Immature natural killer cell (primary cell): Measurements from ENCODE around the gene SPATA12. TPM values are rescaled to one million over a fixed set of nuclear protein-coding genes. Genes with fewer than 3 reads are reported as not detected.

ENCODE experiments used
- DNase-seq, 3 donors: peaks; one replicate each; pipeline ENCODE4 v3.0.0; 2022; ENCODE audit warnings: mixed read lengths in 1 of 3
- H3K27ac Mint-ChIP-seq, 6 donors: one replicate each; pipeline ENCODE4 v1.8.0; 2020; ENCODE audit warnings: mixed read lengths in 6 of 6, mild to moderate bottlenecking in 5 of 6, inconsistent platforms in 4 of 6, moderate library complexity in 3 of 6
- H3K27me3 Mint-ChIP-seq, 3 donors: one replicate each; pipeline ENCODE4 v1.8.0; 2020 to 2021; ENCODE audit warnings: low read depth in 3 of 3, mild to moderate bottlenecking in 3 of 3, mixed read lengths in 3 of 3, moderate library complexity in 3 of 3, inconsistent platforms in 1 of 3
- H3K36me3 Mint-ChIP-seq, 3 donors: one replicate each; pipeline ENCODE4 v1.8.0; 2020; ENCODE audit warnings: mixed read lengths in 3 of 3, inconsistent platforms in 2 of 3, mild to moderate bottlenecking in 2 of 3
- H3K4me1 Mint-ChIP-seq, 2 donors: one replicate each; pipeline ENCODE4 v1.8.0; 2020; ENCODE audit warnings: inconsistent platforms in 2 of 2, mild to moderate bottlenecking in 2 of 2, mixed read lengths in 2 of 2, moderate library complexity in 1 of 2
- H3K4me3 Mint-ChIP-seq, 5 donors: one replicate each; pipeline ENCODE4 v1.8.0; 2020; ENCODE audit warnings: mild to moderate bottlenecking in 5 of 5, mixed read lengths in 5 of 5, inconsistent platforms in 3 of 5, moderate library complexity in 3 of 5
- H3K9me3 Mint-ChIP-seq, 6 donors: one replicate each; pipeline ENCODE4 v1.8.0; 2020; ENCODE audit warnings: mild to moderate bottlenecking in 6 of 6, mixed read lengths in 6 of 6, inconsistent platforms in 4 of 6, moderate library complexity in 3 of 6
- polyA plus RNA-seq, 3 donors: library from polyadenylated mRNA; unstranded; fragments of 300-500 nt; fragmentation: Illumina TruSeq; gene quantifications; one replicate each; pipeline ENCODE4 v1.2.3, GENCODE V29; 2021

SPATA12 gene
- polyA plus RNA-seq, 3 donors from 2014 or later, result not detected

DNA sequence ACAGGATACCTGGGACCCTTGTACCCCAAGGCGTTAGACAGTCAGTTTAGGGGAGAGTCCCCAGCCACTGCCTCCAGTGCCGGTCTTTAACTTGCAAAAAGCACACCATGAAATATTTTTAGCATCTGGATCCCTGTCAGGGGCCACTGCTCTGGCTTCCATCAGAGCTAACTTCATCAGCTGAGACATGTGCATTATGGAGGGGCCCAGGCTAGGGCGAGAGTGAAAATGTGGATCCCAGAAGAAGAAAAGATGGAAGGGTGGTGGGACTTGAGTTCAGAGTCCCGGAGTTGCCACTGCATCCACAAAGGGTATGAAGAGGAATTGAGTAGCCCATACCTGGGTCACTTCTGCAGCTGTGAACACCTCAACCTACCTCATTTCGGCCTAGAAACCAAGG lies 23.5 kb upstream of the SPATA12 start:
- no peaks in the 10 kb centered on the region for H3K4me1 Mint-ChIP-seq
- H3K4me3 Mint-ChIP-seq, result no peak overlapping the region
- H3K9me3 Mint-ChIP-seq, result no peaks in the 10 kb centered on the region
- DNase-seq, result no peak
- peaks cover 0 to 2% (median 2%) of the 10 kb centered on the region in 3 donors for H3K27me3 Mint-ChIP-seq
- H3K27ac Mint-ChIP-seq, result no peak overlapping the region
- H3K36me3 Mint-ChIP-seq, result no peaks in the 10 kb centered on the region

DNA sequence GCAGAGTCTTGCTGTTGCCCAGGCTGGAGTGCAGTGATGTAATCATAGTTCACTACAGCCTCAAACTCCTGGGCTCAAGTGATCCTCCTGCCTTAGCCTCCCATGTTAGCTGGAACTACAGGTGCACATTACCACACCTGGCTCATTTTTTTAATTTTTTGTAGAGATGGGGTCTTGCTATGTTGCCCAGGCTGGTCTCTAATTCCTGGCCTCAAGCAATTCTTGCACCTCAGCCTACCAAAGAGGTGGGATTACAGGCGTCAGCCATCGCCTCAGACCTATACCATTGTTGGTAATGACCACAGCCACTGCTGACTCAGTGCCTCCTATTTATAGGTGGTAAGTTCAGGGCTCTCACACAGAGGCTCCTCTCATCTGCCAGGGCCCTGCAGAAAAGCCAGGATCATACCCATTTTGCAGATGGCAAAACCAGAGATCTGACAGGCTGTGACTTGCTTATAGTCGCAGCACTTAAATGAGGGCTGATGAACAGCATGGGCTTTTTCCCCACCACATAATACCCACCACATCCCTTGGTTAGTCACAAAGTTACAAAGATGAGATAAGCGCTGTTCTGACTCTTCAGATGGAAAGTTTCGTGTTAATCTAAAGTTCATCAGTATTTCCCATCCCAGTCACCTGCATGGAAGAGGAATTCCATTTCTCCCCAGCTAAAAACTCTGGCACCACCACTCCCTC lies 21.8 kb upstream of the SPATA12 start:
- no peak overlapping the region for H3K27ac Mint-ChIP-seq
- no peaks in the 10 kb centered on the region for H3K4me1 Mint-ChIP-seq
- peaks cover 0 to 2% (median 2%) of the 10 kb centered on the region in 3 donors for H3K27me3 Mint-ChIP-seq
- H3K9me3 Mint-ChIP-seq, result no peaks in the 10 kb centered on the region
- DNase-seq, result no peak
- no peaks in the 10 kb centered on the region for H3K36me3 Mint-ChIP-seq
- no peak overlapping the region for H3K4me3 Mint-ChIP-seq

DNA sequence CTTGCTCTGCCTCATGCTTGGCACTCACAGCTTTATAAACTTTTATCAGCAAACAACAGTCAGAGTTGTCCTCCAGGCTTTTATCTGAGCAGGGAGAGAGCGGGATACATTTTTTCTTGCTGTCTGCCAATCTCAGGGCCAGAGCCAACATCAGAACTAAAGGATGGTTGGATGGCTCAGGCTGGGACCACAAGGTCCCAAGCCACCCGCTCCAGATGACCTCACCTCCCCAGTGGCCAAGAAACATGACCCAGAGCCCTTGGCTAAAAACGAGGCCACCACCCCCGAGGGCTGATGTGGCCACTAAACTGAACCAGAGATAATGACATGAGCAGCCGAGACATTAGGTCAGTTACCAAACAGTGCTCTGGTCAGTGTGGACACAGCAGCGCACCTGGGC lies 18.8 kb upstream of the SPATA12 start:
- no peak for DNase-seq
- Mint-ChIP-seq H3K4me1 (no peaks in the 10 kb centered on the region), H3K27me3 (peaks cover 0 to 2% (median 2%) of the 10 kb centered on the region in 3 donors), H3K27ac (no peak overlapping the region), H3K4me3 (no peak overlapping the region), H3K36me3 (no peaks in the 10 kb centered on the region), H3K9me3 (no peaks in the 10 kb centered on the region)

DNA sequence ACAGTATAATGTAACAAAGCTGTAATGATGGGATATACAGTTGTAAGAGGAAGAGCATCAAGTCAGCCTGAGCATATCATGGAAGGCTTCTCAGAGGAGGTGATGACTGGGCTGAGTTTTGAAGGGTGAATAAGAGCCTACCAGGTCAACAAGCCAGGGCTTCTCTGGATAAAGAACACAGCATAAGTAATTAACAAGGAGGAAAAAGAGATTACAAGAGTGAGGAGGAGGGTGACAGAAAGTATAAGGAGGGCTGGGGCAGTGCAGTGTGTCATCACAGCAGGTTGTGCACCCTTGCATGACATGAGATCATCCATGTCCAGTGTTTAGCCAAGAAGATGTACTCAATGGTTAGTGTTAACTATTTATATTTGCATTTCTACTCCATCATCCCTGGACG lies 16.9 kb upstream of the SPATA12 start:
- Mint-ChIP-seq H3K4me3 (no peak overlapping the region), H3K36me3 (no peaks in the 10 kb centered on the region), H3K4me1 (no peaks in the 10 kb centered on the region), H3K9me3 (no peaks in the 10 kb centered on the region), H3K27me3 (peaks cover 0 to 2% (median 2%) of the 10 kb centered on the region in 3 donors), H3K27ac (no peak overlapping the region)
- no peak for DNase-seq

DNA sequence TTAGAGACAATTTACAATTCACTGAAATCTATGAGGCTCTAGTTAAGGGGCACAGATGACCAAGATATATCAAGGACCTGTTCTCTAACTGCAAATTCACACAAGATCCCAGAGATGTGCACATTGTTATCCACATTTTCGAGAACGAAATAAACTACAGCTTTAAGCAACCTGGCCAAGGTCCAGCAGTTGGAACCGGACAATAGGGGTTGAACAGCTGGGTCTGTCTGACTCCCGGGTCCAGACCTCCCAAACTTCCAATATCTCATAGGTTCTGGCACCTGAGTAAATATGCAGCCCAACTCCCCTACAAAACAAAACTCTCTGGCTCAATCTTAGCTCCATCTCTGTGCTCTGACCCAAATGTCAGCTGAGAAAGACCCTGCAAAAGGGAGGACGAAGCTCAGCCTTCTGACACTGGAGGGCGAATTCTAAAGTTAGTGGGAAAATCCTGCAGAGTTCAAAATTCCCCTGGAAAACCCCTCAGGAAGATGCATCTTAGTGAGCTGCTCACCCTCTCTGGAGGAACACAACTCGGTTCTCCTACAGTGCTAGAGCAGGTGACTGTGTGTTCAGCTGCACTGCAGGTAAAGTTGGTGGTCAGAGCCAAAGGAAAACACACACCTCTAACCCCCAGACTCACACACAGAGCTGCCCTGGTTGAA lies 14.2 kb upstream of the SPATA12 start:
- no peaks in the 10 kb centered on the region for H3K9me3 Mint-ChIP-seq
- H3K36me3 Mint-ChIP-seq, result no peaks in the 10 kb centered on the region
- no peak overlapping the region for H3K4me3 Mint-ChIP-seq
- H3K4me1 Mint-ChIP-seq, result no peaks in the 10 kb centered on the region
- no peak overlapping the region for H3K27ac Mint-ChIP-seq
- no peaks in the 10 kb centered on the region for H3K27me3 Mint-ChIP-seq
- DNase-seq, result no peak

DNA sequence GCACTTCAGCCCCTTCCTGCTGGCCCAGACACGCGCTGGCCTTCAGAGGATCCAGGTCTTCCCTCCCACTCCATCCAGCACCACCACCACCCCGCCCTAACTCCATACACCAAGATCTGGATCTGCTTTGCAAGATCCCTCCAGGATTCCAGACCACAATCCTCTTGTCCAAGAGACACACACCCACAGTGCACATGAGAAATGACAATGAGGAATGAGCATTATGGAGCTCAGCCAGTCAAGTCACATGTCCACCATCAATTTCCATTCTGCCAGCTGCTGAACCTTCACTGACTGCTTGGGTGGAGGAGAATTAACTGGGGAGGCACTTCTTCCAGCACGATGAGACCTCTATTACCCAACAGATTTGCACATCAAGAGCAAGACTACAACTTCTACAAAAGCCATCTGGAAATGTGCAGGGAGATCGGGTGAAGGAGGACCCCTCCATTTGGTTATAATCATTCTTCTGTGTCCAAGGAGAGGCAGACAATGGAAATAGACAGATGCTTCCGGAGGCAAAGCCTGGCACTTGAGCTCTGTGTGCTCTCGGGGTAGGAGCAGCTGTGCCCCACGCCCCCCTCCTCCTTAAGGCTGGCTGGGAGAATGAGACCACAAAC lies 12.3 kb upstream of the SPATA12 start:
- no peaks in the 10 kb centered on the region for H3K9me3 Mint-ChIP-seq
- no peak for DNase-seq
- peaks cover 0 to 2% (median 0%) of the 10 kb centered on the region in 3 donors for H3K27me3 Mint-ChIP-seq
- H3K36me3 Mint-ChIP-seq, result no peaks in the 10 kb centered on the region
- no peak overlapping the region for H3K4me3 Mint-ChIP-seq
- H3K27ac Mint-ChIP-seq, result no peak overlapping the region
- no peaks in the 10 kb centered on the region for H3K4me1 Mint-ChIP-seq

DNA sequence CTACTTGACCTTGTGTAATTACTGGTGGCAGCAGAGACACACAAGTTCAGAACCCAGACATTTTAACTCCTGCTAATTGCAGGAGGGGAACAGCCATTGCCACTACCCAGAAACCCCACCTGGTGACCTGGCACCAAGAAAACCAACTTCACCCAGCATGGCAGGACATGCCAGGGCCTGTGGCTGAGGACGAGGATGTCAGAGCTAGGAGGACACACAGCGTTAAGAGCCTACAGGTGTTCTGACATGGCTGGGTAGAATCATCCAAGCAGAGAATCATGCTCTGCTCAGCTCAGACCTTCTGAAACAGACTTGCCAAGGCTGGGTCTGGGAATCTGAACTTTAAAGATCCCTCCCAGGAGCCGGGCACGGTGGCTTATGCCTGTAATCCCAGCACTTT lies 11.7 kb upstream of the SPATA12 start:
- no peak overlapping the region for H3K27ac Mint-ChIP-seq
- no peak overlapping the region for H3K4me3 Mint-ChIP-seq
- H3K9me3 Mint-ChIP-seq, result no peaks in the 10 kb centered on the region
- H3K27me3 Mint-ChIP-seq, result peaks cover 0 to 7% (median 2%) of the 10 kb centered on the region in 3 donors
- H3K4me1 Mint-ChIP-seq, result no peaks in the 10 kb centered on the region
- no peak for DNase-seq
- H3K36me3 Mint-ChIP-seq, result no peaks in the 10 kb centered on the region

DNA sequence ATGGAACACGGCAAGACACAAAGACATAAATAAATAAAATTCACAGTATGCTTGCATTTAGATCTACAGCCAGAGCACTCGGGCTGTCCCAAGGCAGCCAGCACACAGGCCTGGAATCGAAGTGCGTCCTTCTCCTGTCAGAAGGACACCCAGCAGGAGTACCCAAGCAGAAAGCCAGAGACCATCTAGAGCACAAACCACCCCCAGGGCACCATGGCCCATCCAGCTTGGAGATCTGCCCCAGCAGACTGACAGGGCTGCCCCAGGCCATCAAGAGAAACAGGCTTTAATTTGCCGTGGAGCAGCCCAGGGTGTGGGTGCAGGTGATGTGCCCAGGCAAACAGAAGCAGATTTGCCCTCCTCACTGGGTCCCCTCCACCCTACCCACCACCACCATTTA lies 7.8 kb upstream of the SPATA12 start:
- H3K9me3 Mint-ChIP-seq, result no peaks in the 10 kb centered on the region
- peaks cover 2 to 14% (median 5%) of the 10 kb centered on the region in 3 donors for H3K27me3 Mint-ChIP-seq
- no peak for DNase-seq
- no peaks in the 10 kb centered on the region for H3K4me1 Mint-ChIP-seq
- no peak overlapping the region for H3K4me3 Mint-ChIP-seq
- H3K27ac Mint-ChIP-seq, result no peak overlapping the region
- H3K36me3 Mint-ChIP-seq, result no peaks in the 10 kb centered on the region

DNA sequence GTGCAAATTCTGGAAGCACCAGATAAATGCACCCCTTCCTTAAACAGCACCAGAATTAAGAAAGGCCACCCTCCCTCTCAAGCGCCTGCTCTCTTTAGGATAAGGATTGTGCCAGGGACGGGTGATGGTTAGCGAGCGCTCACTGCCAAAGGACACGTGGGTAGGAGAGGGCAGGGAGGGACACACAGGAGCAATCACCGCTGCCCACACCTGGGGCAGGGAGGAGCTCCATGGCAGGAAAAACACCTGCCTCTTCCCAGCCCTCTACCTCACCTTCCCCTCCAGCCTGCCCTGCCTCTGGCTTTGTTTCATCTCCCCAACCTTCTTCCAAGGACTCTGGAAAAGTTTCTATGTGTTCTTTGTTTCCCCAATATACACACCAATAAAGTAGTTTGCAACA lies 7.3 kb upstream of the SPATA12 start:
- Mint-ChIP-seq H3K27me3 (peaks cover 2 to 14% (median 5%) of the 10 kb centered on the region in 3 donors), H3K4me3 (no peak overlapping the region), H3K27ac (no peak overlapping the region)

DNA sequence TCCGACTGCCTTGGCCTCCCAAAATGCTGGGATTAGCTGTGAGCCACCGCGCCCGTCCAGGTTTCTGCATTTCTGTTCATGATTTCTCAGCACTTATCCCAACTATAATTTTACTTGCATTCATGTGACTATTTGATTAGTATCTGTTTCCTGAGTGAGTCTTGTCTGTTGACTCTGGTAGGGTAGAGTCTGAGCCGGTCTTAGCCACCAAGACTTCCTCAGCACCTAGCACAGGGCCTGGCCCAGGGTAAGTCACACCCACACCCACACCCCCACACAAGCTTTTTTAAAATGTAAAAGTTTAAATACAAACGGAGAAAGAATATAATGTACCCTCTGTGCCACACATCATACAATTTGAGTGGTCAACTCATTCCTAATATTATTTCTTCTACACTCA lies 3.1 kb upstream of the SPATA12 start:
- no peaks in the 10 kb centered on the region for H3K4me1 Mint-ChIP-seq

More for the DNA sequence above, 7.3 kb upstream of the SPATA12 start:
- Mint-ChIP-seq H3K36me3 (no peaks in the 10 kb centered on the region), H3K9me3 (no peaks in the 10 kb centered on the region), H3K4me1 (no peaks in the 10 kb centered on the region)
- no peak for DNase-seq

DNA sequence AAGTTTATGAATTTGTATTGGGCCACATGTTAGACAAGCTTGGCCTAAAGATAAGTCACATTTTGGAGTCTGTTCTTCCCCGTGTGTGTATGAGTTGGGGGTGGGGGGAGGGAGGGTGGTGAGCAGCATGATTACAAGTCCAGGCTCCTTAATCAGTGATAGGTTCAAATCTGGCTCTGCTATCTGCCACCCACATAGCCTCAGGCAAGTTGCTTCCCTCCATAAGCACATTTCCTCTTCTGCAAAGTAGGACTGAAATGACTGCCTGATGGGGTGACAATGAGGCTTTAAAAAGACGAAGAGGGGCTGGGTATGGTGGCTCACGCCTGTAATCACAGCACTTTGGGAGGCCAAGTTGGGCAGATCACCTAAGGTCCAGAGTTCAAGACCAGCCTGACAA lies 1.1 kb upstream of the SPATA12 start:
- Mint-ChIP-seq H3K27ac (no peak overlapping the region), H3K4me1 (peaks cover 0 to 6% of the 10 kb centered on the region in 2 donors), H3K4me3 (no peak overlapping the region), H3K36me3 (no peaks in the 10 kb centered on the region), H3K27me3 (peaks cover 2 to 8% (median 5%) of the 10 kb centered on the region in 3 donors), H3K9me3 (peaks cover 0 to 1% (median 0%) of the 10 kb centered on the region in 6 donors)
- no peak for DNase-seq

More for the DNA sequence above, 3.1 kb upstream of the SPATA12 start:
- Mint-ChIP-seq H3K4me3 (no peak overlapping the region), H3K9me3 (no peaks in the 10 kb centered on the region), H3K27ac (no peak overlapping the region), H3K36me3 (no peaks in the 10 kb centered on the region), H3K27me3 (peaks cover 2 to 12% (median 5%) of the 10 kb centered on the region in 3 donors)
- DNase-seq, result no peak

DNA sequence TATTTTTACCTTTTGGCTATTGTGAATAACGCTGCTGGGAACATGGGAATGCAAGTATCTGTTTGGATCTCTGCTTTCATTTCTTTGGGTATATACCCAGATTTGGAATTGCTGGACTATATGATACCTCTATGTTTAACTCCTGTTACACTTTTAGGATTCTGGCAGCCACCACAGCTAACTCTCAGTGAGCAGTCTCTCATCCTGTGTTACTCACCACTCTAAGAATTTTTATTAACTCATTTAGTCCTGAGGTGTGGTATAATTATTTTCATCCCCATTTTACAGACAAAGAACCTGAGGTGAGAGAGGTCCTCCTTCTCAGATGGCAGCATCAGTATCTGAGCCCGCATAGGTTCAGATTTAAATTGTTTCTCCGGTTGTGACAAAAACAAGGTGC lies 1.1 kb downstream of the SPATA12 start:
- H3K4me3 Mint-ChIP-seq, result no peak overlapping the region

DNA sequence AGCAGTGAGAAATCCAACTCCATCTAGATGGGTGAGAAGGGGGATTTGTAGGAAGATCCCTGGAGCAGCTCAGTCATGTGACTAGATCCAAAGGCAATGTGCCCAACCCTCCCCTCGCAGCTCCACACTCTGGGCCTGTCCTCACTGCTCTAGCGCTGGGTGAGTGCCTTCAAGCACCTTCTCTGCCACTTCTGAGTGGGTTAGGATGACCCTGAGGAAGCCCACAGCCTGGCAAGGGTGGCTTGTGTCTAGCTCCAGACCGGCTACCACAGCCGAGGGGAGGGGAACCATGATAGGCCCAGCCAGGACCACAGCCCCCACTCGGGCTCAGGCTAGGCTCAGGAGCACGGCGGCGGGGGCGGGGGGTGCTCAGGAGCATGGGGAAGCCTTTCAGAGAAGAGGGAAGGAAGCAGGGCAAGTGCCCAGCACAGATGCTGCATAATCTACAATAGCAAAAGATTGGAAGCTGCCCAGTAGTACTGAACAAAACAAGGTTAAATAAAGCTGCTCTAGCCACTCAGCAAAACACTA lies 1.7 kb downstream of the SPATA12 start:
- H3K27ac Mint-ChIP-seq, result no peak overlapping the region

More for the DNA sequence above, 1.1 kb downstream of the SPATA12 start:
- Mint-ChIP-seq H3K27ac (no peak overlapping the region), H3K36me3 (no peaks in the 10 kb centered on the region), H3K9me3 (peaks cover 0 to 1% (median 0%) of the 10 kb centered on the region in 6 donors), H3K27me3 (peaks cover 2 to 5% (median 4%) of the 10 kb centered on the region in 3 donors), H3K4me1 (peaks cover 0 to 6% of the 10 kb centered on the region in 2 donors)
- no peak for DNase-seq

DNA sequence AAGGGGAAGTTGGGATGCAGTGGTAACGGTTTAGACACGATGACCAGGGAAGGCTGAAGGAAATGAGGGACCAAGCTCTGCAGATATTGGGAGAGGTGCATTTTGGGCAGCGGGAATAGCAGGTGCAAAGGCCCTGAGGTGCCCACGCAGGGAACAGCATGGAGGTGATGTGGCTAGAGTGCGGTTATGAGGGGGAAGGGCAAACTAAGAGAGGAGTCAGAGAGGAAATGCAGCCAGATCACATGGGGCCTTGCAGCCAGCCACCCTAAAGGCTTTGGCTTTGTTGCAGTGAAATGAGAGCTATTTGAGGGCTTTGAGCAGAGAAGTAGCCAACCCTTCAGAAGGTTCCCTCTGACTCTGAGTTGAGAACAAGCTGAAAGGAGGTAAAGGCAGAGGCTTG lies 2.6 kb downstream of the SPATA12 start:
- DNase-seq, result no peak
- Mint-ChIP-seq H3K27me3 (peaks cover 0 to 4% (median 2%) of the 10 kb centered on the region in 3 donors), H3K9me3 (peaks cover 0 to 1% (median 0%) of the 10 kb centered on the region in 6 donors), H3K4me1 (peaks cover under 1 to 8% of the 10 kb centered on the region in 2 donors), H3K4me3 (no peak overlapping the region), H3K27ac (no peak overlapping the region), H3K36me3 (no peaks in the 10 kb centered on the region)

More for the DNA sequence above, 1.7 kb downstream of the SPATA12 start:
- Mint-ChIP-seq H3K36me3 (no peaks in the 10 kb centered on the region), H3K4me3 (no peak overlapping the region), H3K27me3 (peaks cover 2 to 4% (median 3%) of the 10 kb centered on the region in 3 donors), H3K9me3 (peaks cover 0 to 1% (median 0%) of the 10 kb centered on the region in 6 donors), H3K4me1 (peaks cover 0 to 6% of the 10 kb centered on the region in 2 donors)
- no peak for DNase-seq
